Peyer's patch (tissue), 4 donors: ENCODE results near the gene ADAM12.

Source experiments
- CTCF ChIP-seq, 6 experiments: fragments of 450-650 bp in 4 of 6; fragments of 200-600 bp in 2 of 6; sonication (generic) in 1 of 6; IDR thresholded peaks; one replicate each; pipeline ENCODE4 v1.5.1; 2017 to 2019; ENCODE audit warnings: antibody characterized with exemption in 6 of 6, mild to moderate bottlenecking in 3 of 6, moderate library complexity in 1 of 6
- POLR2A ChIP-seq, 2 donors: fragments of 450-650 bp; IDR thresholded peaks; one replicate each; pipeline ENCODE4 v1.5.1; 2017; ENCODE audit warnings: antibody characterized with exemption in 2 of 2, mild to moderate bottlenecking in 2 of 2, moderate library complexity in 2 of 2

- no peak for TF ChIP-seq POLR2A (IDR thresholded peaks at IDR 0.05)
- no peak for TF ChIP-seq CTCF (IDR thresholded peaks at IDR 0.05)
These were observed 374.6 kb downstream of the ADAM12 start for GRCh38 chr10:126013489-126014281.
